Amygdala (tissue), 56 donors: ENCODE results near the gene ADAP1.
"Not testable (repeated sequence)": the region's sequence is repeated elsewhere in the genome, so short reads cannot be mapped to it uniquely, and the experiment has no call there.

ENCODE experiments used
- DNase-seq, 56 donors: peaks; one replicate each; lab custom pipeline; 2025; lab: John Stamatoyannopoulos, UW

The ADAP1 gene

GRCh38 chr7:961546-962400, 7.3 kb upstream of the ADAP1 start:
- DNase-seq: no peak

GRCh38 chr7:960972-961371, 6.5 kb upstream of the ADAP1 start:
- not testable (repeated sequence) for DNase-seq

- DNase-seq: no peak
Measured at GRCh38 chr7:960269-960871, 5.9 kb upstream of the ADAP1 start.

GRCh38 chr7:959740-960139, 5.3 kb upstream of the ADAP1 start:
- not testable (repeated sequence) for DNase-seq

GRCh38 chr7:959271-959670, 4.8 kb upstream of the ADAP1 start:
- no peak for DNase-seq

GRCh38 chr7:958221-959200, 4.0 kb upstream of the ADAP1 start:
- DNase-seq: no peak

- DNase-seq: peak in 4 of 56 donors; percentile 17 to 31 (median 23)
Measured at GRCh38 chr7:957418-958220, 3.1 kb upstream of the ADAP1 start.

- DNase-seq: no peak
Measured at GRCh38 chr7:956031-956430, 1.6 kb upstream of the ADAP1 start.

- peak in 49 of 56 donors; percentile 24 to 86 (median 64) for DNase-seq
Measured at GRCh38 chr7:953547-954327, 743 bp downstream of the ADAP1 start.

- no peak for DNase-seq
Measured at GRCh38 chr7:952548-953441, 1.7 kb downstream of the ADAP1 start.

- DNase-seq: no peak
Measured at GRCh38 chr7:951881-952547, 2.5 kb downstream of the ADAP1 start.

GRCh38 chr7:949021-949934, 5.2 kb downstream of the ADAP1 start:
- DNase-seq: no peak

- DNase-seq: no peak
Measured at GRCh38 chr7:947391-948210, 6.9 kb downstream of the ADAP1 start.

GRCh38 chr7:946256-946996, 8.1 kb downstream of the ADAP1 start:
- DNase-seq: no peak
